WI38 (cell line): ENCODE data around the gene SLC29A2.

Source experiments
- H3K4me3 ChIP-seq: 2 replicates; pipeline ENCODE4 v1.5.1; 2011; ENCODE audit warnings: low read depth, mild to moderate bottlenecking, control low read depth, low read length
- TF ChIP-seq, protein P1 (sequence below): IDR thresholded peaks from 2 replicates; pipeline ENCODE4 v1.5.1; 2012; ENCODE audit warnings: low read depth, mild to moderate bottlenecking, control low read depth, low read length

The SLC29A2 gene

DNA sequence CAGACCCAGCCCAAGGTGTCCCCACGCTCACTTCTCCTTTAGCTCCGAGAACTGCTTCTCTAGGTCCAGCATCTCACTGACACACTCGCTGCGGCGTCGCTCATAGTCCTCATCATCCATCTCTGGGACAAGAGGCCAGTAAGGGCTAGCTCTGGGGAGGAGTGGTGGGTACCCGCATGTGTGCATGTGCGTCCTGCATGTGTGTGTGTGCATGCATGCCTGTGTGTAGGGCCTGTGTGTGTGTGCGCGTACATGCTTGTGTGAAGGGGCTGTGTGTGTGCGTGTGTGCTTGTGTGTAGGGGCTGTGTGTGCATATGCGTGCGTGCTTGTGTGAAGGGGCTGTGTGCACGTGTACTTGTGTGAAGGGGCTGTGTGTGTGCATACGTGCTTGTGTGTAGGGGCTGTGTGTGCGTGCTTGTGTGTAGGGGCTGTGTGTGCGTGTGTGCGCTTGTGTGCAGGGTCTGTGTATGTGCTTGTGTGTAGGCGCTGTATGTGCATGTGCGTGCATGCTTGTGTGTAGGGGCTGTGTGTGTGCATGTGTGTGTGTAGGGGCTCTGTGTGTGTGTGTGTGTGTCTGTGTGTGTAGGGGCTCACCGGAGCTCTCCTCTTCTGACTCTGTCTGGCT, 29.9 kb downstream of the SLC29A2 start:
- H3K4me3 ChIP-seq = no peak overlapping the region
- TF ChIP-seq, protein P1, sequence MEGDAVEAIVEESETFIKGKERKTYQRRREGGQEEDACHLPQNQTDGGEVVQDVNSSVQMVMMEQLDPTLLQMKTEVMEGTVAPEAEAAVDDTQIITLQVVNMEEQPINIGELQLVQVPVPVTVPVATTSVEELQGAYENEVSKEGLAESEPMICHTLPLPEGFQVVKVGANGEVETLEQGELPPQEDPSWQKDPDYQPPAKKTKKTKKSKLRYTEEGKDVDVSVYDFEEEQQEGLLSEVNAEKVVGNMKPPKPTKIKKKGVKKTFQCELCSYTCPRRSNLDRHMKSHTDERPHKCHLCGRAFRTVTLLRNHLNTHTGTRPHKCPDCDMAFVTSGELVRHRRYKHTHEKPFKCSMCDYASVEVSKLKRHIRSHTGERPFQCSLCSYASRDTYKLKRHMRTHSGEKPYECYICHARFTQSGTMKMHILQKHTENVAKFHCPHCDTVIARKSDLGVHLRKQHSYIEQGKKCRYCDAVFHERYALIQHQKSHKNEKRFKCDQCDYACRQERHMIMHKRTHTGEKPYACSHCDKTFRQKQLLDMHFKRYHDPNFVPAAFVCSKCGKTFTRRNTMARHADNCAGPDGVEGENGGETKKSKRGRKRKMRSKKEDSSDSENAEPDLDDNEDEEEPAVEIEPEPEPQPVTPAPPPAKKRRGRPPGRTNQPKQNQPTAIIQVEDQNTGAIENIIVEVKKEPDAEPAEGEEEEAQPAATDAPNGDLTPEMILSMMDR = no peak

DNA sequence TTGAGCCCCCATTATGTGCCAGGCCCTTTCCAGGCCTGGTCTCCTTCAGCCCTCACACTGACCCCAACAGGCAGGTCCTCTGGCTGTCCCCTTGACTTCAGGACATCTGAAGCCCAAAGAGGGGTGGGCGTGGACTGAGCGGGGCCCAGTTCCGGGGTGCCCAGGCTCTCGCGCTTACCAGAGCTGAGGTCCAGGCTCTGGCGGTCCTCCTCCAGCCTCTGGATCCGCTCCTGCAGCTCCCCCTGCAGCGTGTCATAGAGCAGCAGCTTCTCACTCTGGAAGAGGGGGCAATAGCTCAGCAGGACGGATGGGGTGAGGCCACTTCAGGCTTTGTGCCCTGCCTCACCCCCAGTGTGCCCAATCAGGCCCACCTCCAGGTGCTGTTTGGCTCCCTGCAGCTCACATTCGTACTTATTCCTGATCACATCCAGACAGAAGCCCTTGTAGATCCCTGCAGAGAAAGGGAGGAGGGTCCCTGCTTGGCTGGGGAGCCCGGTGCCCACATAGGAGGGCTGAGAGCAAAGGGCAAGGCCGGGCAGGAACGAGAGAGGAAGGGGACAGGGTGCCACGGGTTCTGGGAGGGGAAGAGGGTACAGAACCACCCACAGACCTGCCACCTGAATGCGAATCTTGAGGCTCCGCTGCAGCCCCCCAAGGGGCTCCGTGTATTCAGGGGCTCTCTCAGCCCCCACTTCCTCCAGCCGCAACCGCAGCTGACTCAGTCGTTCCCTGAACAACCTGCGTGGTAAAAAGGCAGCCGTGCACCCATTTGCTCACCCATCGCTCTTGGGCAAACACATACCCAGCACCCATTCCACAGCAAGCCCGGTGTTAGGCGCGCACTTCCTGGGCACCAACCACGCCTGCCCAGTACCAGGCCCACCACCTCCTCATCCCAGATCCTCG, 30.7 kb downstream of the SLC29A2 start:
- TF ChIP-seq, protein P1 = no peak
- H3K4me3 ChIP-seq = no peak overlapping the region

DNA sequence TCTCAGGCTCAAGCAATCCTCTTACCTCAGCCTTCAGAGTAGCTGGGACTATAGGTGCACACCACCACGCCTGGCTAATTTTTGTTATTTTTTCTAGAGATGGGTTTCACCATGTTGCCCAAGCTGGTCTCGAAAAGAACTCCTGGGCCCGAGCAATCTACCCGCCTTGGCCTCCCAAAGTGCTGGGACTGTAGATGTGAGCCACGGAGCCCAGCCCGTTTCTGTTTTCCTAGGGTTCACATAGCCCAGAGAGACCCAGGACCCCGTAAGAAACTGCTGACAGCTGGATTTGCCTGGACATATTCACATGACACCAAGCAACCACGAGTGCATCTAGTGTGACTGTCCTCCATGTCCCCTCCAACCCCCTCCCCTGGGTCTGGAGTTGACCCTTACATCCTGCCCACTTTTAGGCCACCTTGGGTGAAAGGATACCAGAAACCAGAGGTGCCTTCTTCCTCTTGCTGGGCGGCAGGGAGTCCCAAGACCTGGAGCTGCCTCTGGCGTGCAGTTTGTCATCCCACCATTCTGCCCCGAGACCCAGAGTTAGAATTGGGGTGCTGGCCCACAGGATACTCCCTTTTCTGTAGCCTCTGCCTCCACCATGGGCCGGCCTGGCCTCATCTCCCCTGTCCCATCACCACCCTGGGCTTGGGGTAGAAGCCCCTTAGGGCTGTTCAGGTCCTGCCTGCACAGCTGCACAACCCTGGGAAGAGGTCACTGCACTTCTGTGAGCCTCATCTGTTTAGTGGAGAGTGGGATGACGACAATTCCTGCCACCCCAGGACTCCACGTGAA, 31.7 kb downstream of the SLC29A2 start:
- H3K4me3 ChIP-seq = no peak overlapping the region
- TF ChIP-seq, protein P1 = no peak

DNA sequence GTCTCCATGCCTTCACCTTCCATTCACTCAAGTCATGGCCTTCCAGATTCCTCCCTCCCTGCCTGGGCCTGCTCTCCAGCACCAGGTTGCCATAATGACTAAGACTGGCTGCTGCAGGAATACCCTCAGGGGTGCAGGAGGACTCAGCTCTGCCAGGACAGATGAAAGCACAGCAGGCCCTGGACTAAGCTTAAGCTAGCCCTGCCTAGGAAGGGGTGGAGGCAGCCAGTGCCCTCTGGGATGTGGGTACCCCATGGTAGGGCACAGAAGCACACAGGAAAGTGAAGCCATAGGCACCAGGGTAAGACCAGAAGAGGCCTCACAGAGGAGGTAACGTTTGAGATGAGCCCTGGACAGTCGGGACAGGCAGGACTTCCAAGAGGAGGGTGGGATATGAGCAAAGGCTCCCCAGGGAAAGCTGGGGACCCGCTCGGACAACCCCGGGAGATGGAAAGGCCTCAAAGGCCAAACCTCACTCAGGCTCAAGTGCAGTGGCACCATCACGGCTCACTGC, 32.3 kb downstream of the SLC29A2 start:
- no peak overlapping the region for H3K4me3 ChIP-seq

DNA sequence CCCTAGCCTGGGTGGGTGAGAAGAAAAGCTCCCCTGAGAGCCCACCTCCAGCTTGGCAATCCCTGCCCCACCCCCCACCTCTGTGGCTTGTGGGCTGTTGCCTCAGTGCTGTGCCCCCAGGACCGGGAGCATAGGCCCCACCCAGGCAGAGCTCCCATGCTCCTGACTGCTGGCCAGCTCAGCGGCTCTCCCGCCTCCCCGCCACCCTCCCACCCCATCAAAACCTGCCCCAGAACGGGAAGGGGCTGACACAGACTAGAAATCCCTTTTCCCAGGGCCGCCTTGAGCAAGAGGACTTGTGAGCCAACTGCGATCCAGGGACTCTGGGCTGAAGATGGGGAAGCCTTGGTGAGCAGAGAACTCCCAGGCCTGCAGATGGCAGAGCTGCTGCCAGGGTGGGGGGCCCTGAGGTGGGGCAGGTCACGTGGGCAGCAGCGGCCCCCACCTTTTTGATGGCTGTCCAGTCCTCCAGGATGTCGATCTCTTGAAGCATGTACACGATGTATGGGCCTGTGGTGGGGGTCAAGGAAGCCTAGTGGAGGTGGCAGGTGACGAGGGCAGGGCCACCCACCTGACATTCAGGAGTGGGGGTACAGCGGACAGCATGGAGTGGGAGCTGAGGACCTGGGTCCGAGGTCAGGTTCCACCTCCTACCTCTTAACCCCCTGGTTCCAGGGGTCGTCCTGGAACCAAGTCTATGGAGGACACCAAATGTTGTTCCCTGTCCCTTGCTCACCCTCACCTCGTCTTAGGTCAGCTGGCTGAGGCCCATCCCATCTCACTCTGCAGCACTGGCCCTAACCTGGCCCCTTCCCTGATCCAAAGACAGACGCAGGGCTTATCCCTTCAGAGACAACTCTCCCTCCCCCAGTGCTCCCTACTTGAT, 33.0 kb downstream of the SLC29A2 start:
- TF ChIP-seq, protein P1 = no peak
- H3K4me3 ChIP-seq = no peak overlapping the region

More for the DNA sequence above, 32.3 kb downstream of the SLC29A2 start:
- TF ChIP-seq, protein P1 = no peak

DNA sequence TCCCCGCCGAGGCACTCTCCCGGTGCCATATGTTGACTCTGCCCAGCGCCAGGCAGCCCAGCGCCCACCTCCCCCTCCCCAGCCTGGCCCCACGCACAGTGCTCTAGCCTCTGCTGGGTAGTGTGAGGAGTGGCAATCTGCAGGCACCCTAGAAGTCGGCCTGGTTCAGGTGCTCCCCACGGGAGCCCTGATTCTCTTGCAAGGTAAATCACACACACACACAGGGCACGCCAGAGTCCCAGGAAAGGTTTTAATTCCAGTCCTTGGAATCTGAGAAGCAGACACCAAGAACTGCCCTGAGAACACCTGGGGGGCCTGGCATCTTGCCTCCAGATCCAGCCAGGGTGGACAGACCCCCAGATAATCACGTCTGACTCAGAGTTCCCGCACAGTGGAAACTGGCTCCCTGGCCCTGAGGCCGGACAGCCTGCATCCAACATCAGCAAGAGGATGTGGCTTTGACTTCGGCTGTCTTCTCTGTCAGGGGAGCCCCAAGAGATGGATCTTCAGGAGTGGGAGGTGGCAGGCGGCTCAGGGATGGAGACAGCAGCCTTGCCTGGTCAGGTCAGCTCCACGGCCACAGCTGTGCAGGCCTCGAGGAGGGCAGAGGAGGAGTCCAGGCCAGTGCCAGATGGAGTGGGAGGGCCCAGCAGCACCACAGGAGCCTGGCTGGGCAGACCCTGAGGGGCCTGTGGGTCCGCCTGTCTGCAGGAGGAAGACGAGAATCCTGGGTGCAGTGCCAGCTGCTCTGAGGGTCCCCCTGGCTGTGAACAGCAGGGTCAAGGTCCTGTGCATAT, 34.3 kb downstream of the SLC29A2 start:
- TF ChIP-seq, protein P1 = no peak
- no peak overlapping the region for H3K4me3 ChIP-seq
